GM08714 (cell line): Measurements from ENCODE around the gene EPAS1.

ENCODE experiments used
- H3K4me3 ChIP-seq: fragments of 200-500 bp; sonication (Bioruptor generic); 2 replicates; pipeline ENCODE4 v1.5.1; 2014; ENCODE audit warnings: mild to moderate bottlenecking, low read length, inconsistent platforms
- ZNF274 ChIP-seq: IDR thresholded peaks from 2 replicates; pipeline ENCODE4 v1.6.1; 2012; ENCODE audit warnings: mild to moderate bottlenecking, low read depth, low read length

Gene EPAS1

DNA sequence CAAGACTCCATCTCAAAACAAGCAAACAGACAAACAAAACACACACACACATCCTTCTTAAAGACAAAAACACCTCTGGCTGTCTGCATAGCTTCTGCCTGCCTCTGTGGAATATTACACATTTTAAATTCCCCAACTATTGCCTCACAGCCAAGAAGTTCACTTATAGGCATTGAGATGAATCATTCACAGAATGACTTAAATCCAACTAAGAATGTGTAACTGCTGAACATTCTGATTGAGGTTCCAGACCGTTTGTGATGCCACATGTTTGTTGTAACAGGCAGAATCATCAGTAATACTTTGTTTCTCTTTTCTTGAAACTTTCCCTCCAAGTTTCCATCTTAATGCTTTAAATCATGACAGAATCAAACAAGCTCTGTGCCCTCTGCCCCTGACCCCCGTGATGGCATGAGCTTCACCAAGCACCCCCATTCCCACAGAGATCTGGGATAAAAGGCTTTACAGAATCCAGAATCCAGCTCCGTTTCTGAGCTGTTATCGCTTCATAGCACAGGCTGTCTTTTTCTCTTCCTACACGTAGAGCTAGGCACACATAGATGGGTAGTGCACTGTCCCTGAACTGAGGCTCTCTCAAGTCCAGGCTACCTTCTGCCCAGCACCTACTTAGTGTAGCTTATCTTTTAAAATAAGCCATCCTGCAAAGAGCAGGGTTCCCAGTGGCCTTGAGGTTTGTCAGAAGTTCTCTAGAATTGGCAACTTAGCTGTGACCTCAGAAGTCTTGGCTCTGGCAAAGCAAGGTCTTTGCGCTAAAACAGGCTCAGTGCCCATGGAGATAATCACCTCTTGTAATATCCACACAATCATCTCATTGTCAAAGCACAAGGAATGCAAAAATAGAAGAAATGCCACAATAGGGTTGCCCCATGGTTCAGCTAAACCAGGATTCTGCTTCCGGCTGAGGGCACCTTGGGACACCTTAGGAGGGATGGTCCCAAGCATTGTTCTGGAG is 32.9 kb downstream of the EPAS1 start:
- H3K4me3 ChIP-seq, result no peak overlapping the region
- no peak for TF ChIP-seq ZNF274

DNA sequence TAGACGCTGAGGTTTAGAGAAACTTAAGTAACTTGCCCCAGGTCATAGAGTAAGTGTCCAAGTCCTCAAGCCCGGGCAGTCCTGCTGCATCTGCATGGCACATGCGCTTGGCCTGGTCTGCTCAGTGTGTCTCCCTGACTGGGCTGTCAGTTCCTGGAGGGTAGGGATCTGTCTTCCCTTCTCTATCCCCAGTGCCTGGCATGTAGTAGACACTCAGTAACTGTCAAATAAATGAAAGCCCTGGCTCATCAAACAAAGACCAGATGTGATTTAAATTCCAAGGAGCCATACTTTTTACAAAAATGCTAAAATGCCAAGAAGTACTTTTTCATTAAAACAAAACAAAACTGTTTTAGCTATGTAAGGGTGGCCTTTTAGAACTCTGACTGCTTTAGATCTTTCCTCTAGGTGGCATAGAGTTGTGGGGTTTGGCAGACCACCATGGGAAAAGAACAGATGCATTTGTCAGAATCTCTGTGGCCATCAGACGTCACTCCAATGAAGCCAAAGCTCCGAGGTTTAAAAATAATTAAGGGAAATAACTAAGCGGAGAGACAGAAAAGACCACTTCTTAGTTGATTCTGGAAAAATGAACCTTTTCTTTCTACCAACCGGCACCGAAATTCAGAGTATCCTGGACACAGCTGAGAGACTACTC is 34.0 kb downstream of the EPAS1 start:
- no peak for TF ChIP-seq ZNF274
- no peak overlapping the region for H3K4me3 ChIP-seq

DNA sequence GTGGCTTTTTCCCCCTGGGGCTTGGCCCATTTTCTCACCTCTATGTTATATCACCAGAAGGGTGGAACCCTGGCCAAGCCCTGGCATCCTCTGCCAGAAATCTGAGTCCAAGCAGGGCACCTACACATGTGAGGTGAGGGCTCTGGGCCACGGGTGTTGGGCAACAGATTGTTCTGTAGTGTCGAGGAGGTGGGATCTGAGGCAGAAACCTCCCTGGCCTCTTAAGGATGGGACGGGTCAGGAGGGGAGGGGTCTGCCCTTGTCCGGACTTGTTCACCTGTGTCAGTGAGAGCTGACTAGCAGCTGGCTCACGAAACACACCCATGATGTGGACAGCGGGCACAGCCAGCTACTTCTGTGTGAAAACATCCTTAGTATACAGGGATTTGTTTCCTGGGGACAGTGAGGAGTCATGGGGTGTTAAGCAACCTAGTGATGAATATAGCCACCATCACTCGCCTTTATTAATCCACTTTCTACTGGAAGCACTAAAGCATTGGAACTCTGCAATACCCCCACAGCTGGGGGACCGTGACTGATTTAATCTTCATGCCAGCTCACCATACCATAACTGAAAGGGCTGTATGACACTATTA is 35.6 kb downstream of the EPAS1 start:
- no peak overlapping the region for H3K4me3 ChIP-seq
- no peak for TF ChIP-seq ZNF274

DNA sequence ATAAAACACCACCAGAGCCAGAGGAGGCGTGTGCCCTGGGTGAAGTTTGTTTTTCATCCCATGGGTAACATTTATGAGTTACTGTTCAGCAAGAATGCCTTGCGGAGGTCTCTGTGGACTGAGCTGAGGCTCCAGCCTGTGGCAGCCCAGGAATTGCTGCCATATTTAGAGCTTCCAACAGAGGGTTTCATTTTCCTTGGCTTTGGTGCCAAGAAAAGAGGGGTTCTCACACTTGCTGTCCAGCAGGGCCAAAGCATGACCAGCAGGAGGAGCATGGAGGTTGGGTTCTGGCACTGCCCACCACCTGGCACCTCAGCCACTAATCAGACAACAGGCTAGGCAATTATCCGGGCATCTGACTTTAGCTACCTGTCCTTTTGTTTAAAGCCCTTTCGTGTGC is 36.7 kb downstream of the EPAS1 start:
- H3K4me3 ChIP-seq, result no peak overlapping the region
- no peak for TF ChIP-seq ZNF274

GRCh38 chr2:46334389-46335271 is 37.4 kb downstream of the EPAS1 start:
- no peak for TF ChIP-seq ZNF274
- H3K4me3 ChIP-seq, result no peak overlapping the region

DNA sequence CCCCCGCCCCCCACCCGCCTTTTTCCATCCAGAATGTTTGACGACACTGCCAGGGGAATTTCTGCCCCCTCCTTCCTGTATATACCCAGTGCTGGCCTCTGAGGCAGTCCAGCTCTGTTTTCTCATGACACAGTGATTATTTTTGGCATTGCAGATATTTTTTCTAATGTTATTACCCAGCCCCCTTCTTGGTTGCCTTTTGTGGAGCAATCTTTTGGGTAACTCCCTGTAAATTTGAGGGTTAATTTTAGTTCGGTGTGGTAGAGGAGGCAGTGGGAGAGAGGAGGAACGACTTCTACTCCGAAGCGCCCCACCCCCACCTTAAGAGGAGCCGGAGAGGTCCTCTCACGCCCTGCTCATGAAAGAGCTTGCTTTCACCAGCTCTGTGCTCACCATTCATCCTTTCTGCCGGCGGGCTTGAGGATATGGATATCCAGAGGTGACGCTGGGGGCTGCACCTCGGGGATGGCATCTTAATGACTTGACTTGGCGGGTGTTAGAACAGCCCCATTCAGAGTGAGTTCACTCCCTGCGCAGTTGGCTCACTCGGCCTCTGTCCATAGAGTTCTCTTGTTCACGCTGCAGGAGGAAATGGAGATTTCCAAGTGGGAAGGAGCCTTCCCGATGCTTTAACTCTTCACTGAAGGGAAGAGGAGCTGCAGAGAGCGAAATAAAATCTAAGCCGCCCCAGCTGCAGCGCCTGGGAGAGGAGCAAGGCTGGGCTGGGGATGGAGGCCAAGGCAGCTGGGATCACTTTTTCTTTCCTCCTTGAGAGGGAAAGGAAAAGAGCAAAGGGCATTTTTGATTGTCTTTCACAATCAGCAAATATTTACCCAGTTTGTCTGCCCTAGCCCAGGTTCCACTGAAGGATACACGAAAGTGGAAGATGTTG is 38.4 kb downstream of the EPAS1 start:
- H3K4me3 ChIP-seq, result no peak overlapping the region
- TF ChIP-seq ZNF274, result no peak

GRCh38 chr2:46336283-46336959 is 39.2 kb downstream of the EPAS1 start:
- no peak for TF ChIP-seq ZNF274

DNA sequence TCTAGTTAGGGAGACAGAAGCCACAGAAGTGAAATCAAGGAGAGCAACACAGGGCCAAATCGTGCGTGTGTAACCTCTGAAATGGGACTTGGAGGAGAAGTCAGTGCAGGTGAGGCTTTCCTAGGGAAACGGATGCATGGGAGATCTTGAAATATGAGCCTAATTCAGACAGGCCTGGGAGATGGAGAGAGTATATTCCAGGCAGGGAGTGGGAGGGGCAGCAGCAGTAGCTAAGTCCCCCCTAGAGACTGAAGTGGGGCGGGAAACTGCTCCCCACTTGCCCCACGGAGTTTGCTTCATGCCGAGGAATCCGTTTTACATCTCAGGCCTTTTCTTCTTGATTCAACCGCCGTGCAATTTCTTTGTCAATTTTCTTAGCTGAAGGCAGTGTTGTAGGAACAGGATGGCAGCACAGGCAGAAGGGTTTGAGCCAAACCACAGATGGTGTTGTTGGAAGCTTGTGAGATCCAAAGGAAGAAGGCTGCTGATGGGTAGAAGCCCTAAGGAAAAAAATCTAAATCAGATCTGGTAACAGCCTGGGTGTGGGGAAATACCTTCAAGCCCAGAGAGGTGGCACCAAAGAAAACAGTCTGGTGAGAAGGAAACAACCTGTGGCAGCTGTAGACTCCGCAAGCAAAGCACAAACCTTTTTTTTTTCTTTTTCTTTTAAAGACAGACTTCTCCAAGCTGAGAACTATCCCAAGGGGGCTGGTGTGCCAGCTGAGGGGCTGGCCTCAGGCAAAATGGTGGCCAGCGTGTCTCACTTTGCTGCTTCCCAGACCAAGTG is 40.2 kb downstream of the EPAS1 start:
- no peak for TF ChIP-seq ZNF274

More at GRCh38 chr2:46336283-46336959, 39.2 kb downstream of the EPAS1 start:
- H3K4me3 ChIP-seq, result no peak overlapping the region

GRCh38 chr2:46338674-46339073 is 41.5 kb downstream of the EPAS1 start:
- H3K4me3 ChIP-seq, result no peak overlapping the region
- TF ChIP-seq ZNF274, result no peak

More for the DNA sequence above, 40.2 kb downstream of the EPAS1 start:
- no peak overlapping the region for H3K4me3 ChIP-seq

- TF ChIP-seq ZNF274, result no peak
- H3K4me3 ChIP-seq, result no peak overlapping the region
Observed at GRCh38 chr2:46339200-46339599, 42.0 kb downstream of the EPAS1 start.

- H3K4me3 ChIP-seq, result no peak overlapping the region
- TF ChIP-seq ZNF274, result no peak
Observed at GRCh38 chr2:46339676-46340459, 42.7 kb downstream of the EPAS1 start.
